HG02571 (cell line): ENCODE measurements around the gene CHRFAM7A.
"Not testable (repeated sequence)": the region's sequence is repeated elsewhere in the genome, so short reads cannot be mapped to it uniquely, and the experiment has no call there.

Experiments
- ATAC-seq: cut with Tn5 transposase; IDR thresholded peaks from one replicate; pipeline ENCODE4 v1.9.1; 2021; ENCODE audit warnings: mild to moderate bottlenecking, moderate library complexity; ENCODE audit not compliant: unreplicated experiment

Gene CHRFAM7A

DNA sequence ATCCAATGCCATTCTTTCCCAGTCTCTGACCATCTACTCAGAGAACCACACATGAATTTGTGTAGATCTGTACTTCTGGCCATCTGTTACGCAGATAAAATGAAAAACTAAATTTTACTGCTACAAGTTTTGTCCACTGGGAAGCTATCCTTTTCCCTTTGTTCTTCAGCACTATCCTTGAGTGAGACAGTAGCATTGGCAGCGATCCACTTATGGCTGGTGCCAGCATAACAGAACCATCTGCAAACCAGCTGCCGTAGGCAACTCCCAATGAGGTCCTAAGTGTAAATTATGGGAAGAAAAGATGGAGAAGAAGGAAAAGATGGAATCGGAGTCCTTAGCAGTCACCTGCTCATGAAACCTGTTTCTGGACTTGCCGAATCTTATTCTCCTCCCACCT lies 72.3 kb downstream of the CHRFAM7A start:
- not testable (repeated sequence) for ATAC-seq

DNA sequence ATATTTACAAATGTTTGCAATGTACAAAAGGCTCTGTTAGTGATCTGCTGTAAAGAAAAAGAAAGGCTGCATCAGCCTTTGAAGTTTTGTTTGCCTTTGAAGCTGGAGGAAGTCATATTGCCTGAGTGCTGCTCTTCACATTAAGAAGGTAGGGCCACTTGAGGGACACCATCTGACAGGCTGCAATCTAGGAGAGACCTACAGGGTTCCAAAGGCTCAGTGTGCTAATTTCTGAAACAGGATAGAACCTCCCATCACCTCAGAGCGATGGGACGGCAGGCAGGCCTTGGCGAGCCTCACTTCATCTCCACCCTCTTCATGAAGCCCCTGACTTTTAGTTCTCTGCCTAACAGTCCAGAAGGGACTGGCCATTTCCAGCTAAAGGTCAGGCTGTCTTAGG lies 77.6 kb downstream of the CHRFAM7A start:
- not testable (repeated sequence) for ATAC-seq

DNA sequence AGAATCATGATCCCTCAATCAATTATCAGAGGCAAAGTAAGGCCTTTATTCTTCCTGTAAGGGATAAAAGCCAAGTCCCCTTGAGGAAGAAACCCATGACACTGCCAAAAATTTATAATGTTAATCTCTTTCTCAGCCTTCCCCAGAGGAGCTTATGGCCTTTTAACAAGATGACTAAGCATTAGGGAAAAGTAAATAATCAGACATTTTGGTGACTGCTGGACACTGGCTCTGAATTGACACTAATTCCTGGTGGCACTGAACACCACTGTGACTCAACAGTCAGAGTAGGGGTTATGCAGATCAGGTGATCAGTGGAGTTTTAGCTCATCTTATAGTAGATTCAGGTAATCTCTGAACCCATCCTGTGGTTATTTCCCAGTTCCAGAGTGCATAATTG lies 82.8 kb downstream of the CHRFAM7A start:
- ATAC-seq: not testable (repeated sequence)
